Lower leg skin (tissue), 4 donors: ENCODE measurements around the gene IP6K1. TPM values are rescaled to one million over a fixed set of nuclear protein-coding genes. Genes with fewer than 3 reads are reported as not detected.

ENCODE experiments used
- DNase-seq, 2 donors: peaks; one replicate each; pipeline ENCODE4 v3.0.0-alpha.2; 2019; ENCODE audit warnings: low spot score in 2 of 2
- H3K4me3 ChIP-seq: fragments of 200-600 bp; sonication (generic); 2 replicates; pipeline ENCODE4 v1.5.1; 2017; ENCODE audit warnings: mild to moderate bottlenecking, low read depth; ENCODE audit not compliant: poor library complexity, severe bottlenecking
- POLR2A ChIP-seq, 2 donors: fragments of 450-650 bp; IDR thresholded peaks; one replicate each; pipeline ENCODE4 v1.6.1; 2016 to 2017; ENCODE audit warnings: antibody characterized with exemption in 2 of 2, mild to moderate bottlenecking in 1 of 2, moderate library complexity in 1 of 2
- WGBS, 2 donors: methylation state at CpG; one replicate each; pipeline ENCODE4 v1.1.5; 2018; 5-methylcytosine and 5-hydroxymethylcytosine counted together
- intact Hi-C: fragments of 100-400 bp; cut with DNase I; formaldehyde crosslinking; loops from one replicate; pipeline ENCODE4 v1.15.0; 2023; ENCODE audit warnings: low total_unique reads
- total RNA-seq, 4 donors: library from RNA; depleted of rRNA; stranded (reverse); fragments of >200 nt; gene quantifications; one replicate each; pipeline ENCODE4 v1.1.0, GENCODE V29; 2016
- TF ChIP-seq, protein P1 (sequence below), 3 donors: fragments of 450-650 bp; IDR thresholded peaks; one replicate each; pipeline ENCODE4 v1.5.1; 2016; ENCODE audit warnings: antibody characterized with exemption in 3 of 3, mild to moderate bottlenecking in 3 of 3, moderate library complexity in 2 of 3

The IP6K1 gene
- total RNA-seq, 4 donors from 2014 or later: 44.1 to 56.5 (median 51.6) TPM

DNA sequence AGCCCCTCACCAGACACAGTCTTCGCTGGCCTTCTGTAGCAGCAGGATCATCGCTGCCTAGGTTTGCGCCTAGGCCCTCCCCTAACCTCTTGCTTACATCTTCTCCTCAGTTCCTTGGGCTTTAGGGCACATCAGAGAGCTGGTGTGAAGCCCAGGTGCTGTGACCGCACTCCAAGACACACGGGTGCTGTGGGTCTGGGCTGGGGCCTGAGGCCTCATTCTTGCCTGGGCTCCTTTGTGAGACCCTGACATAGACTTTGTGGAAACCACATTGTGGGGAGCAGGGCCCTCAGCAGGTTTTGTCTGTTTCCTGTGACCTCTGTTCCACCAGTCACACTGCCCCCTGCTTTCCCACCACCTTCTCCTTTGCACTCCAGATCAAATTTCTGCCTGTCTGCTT, 74.9 kb downstream of the IP6K1 start:
- no peak for TF ChIP-seq POLR2A (IDR thresholded peaks at IDR 0.05)
- TF ChIP-seq, protein P1, sequence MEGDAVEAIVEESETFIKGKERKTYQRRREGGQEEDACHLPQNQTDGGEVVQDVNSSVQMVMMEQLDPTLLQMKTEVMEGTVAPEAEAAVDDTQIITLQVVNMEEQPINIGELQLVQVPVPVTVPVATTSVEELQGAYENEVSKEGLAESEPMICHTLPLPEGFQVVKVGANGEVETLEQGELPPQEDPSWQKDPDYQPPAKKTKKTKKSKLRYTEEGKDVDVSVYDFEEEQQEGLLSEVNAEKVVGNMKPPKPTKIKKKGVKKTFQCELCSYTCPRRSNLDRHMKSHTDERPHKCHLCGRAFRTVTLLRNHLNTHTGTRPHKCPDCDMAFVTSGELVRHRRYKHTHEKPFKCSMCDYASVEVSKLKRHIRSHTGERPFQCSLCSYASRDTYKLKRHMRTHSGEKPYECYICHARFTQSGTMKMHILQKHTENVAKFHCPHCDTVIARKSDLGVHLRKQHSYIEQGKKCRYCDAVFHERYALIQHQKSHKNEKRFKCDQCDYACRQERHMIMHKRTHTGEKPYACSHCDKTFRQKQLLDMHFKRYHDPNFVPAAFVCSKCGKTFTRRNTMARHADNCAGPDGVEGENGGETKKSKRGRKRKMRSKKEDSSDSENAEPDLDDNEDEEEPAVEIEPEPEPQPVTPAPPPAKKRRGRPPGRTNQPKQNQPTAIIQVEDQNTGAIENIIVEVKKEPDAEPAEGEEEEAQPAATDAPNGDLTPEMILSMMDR (IDR thresholded peaks at IDR 0.05): no peak
- WGBS, 2 donors: 86 to 87% methylated on average over 5 of the region's 5 CpGs
- H3K4me3 ChIP-seq: no peak overlapping the region
- intact Hi-C loops: no loop called here
- no peak for DNase-seq

DNA sequence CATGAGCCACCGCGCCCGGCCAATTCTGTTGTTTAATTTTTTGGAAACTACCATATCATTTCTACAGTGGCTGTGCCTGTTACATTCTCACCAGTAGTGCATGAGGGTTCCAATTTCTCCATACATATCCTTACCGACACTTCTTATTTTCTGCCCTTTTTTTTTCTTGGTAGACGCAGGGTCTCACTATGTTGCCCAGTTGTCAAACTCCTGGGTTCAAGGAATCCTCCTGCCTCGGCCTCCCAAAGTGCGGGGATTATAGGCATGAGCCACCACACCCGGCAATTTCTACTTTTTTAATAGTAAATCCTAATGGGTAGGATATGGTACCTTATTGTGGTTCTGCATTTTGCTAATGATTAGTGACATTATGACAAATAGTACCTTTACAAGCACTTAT, 76.5 kb downstream of the IP6K1 start:
- intact Hi-C loops: no loop called here
- no peak overlapping the region for H3K4me3 ChIP-seq
- 96 to 97% methylated on average over 8 of the region's 8 CpGs for WGBS, 2 donors
- no peak for TF ChIP-seq POLR2A (IDR thresholded peaks at IDR 0.05)
- no peak for DNase-seq

DNA sequence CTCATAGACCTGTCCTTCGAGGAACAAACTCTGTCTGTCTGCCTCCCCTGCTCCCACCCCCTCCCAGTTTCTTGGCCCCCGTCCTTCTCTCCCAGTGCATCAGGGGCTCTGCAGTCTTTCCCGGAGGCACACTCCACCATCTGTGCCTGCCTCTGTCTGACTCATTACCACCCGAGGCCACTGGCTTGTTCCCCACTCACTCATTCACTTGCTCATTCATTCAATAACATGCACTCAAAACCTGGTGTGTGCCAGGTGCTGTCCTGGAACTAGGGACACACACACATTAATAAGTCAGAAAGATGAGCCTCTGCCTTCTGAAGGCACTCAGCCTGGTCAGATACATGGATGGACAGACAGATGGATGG, 79.2 kb downstream of the IP6K1 start:
- WGBS, 2 donors: 31 to 43% methylated on average over 4 of the region's 4 CpGs
- H3K4me3 ChIP-seq: no peak overlapping the region
- TF ChIP-seq, protein P1 (IDR thresholded peaks at IDR 0.05): no peak
- TF ChIP-seq POLR2A (IDR thresholded peaks at IDR 0.05): no peak
- no peak for DNase-seq
- intact Hi-C loops: no loop called here

DNA sequence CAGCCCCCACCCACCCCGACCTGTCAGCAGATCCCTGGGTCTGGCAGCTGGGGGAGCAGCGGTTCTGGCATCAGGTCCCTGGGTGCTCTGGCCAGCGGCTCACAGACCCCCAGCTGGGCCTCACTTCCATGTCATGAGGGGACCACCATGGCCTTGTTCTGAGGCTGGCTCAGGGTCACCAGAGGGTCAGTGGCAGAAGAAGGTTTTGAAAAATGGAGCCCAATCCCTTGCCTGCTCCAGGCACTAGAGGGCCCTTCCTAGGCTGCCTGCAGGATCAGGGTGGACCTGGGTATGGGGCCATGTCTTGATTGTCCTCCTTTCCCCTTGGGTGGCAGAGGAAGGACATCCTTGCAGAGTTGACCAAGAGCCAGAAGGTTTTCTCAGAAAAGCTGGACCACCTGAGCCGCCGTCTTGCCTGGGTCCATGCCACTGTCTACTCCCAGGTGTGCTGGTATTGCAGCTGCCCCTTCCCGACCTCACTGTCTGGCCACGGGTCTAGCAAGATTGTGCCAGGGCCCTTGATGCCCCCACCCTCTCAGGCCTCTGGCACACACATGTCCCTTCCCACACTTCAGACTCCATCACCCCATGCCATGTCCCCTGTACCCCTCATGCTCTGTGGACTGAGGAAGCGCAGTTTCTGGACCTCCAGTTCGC, 79.8 kb downstream of the IP6K1 start:
- intact Hi-C loops: no loop called here
- no peak for DNase-seq
- 86 to 90% methylated on average over 9 of the region's 9 CpGs for WGBS, 2 donors
- H3K4me3 ChIP-seq: no peak overlapping the region
- TF ChIP-seq POLR2A (IDR thresholded peaks at IDR 0.05): no peak
- TF ChIP-seq, protein P1 (IDR thresholded peaks at IDR 0.05): no peak

DNA sequence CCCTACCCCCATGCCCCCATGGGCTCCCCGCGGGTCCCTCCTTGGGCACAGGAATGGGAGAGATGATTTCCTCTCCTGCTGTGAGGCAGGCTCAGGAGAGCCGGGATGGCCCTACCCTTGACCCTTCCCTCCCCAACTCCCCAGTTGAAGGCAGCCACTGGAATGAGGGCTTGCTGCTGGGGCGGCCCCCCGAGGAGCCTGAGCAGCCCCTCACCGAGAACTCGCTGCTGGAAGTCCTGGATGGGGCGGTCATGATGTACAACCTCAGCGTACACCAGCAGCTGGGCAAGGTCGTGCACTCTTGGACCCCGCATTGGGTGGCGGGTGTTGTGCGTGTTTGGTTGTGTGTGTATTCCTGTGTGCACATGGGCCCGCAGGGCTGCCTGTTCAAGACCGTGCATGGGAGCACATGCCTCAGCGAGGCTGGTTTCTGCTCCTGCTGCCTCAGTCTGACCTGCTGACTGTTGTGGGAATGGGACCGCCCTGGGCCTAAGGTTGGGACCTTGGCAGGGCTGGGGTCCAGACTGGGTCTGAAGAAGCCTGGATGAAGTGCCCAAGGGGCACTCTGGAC, 80.9 kb downstream of the IP6K1 start:
- TF ChIP-seq POLR2A (IDR thresholded peaks at IDR 0.05): no peak
- WGBS, 2 donors: 90 to 93% methylated on average over 16 to 17 of the region's 17 CpGs
- no peak overlapping the region for H3K4me3 ChIP-seq
- DNase-seq: no peak
- intact Hi-C loops: no loop called here

DNA sequence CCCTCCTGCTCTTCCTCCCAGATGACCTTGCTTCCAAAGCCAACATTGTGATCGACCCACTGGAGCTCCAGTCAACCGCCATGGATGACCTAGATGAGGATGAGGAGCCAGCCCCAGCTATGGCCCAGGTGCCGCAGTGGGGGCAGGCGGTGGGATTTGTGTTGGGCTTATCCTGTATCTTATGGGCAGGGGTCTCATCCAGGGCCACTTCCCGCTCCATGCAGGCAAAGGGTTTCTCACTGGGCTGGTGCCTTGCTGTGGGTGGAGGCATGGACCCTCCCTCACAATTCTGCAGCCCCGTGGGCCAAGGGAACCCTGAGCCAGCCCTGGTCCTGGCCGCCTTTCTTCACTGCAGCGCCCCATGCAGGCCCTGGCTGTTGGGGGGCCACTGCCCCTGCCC, 81.7 kb downstream of the IP6K1 start:
- intact Hi-C loops: loop anchor here (5.0 kb wide), 1 partner anchor 133 kb away; no protein-coding TSS in a partner anchor
- no peak overlapping the region for H3K4me3 ChIP-seq
- no peak for DNase-seq
- no peak for TF ChIP-seq POLR2A (IDR thresholded peaks at IDR 0.05)
- TF ChIP-seq, protein P1 (IDR thresholded peaks at IDR 0.05): no peak
- 91 to 95% methylated on average over 4 to 8 of the region's 8 CpGs for WGBS, 2 donors

DNA sequence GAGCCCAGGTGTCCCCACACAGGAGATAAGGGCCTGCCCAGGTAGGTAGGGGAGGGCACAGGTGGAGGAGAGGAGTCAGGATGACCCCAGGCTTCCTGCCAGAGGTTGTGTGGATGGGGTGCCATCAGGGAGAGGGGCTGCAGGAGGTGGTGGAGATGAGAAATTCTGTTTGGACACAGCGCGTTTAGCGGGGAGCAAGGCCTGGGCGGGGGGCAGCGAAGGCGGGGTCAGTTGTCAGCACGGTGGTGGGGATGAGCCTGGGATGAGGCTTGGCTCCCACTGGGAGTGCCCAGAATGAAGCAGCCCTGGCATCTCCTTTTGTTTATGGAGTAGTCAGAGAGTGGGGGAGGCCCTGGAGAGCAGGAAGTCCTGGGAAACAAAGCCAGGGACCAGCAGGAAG, 82.4 kb downstream of the IP6K1 start:
- intact Hi-C loops: loop anchor here (5.0 kb wide), 1 partner anchor 133 kb away; no protein-coding TSS in a partner anchor
- no peak overlapping the region for H3K4me3 ChIP-seq
- DNase-seq: no peak
- 92 to 95% methylated on average over 7 of the region's 7 CpGs for WGBS, 2 donors
- TF ChIP-seq, protein P1 (IDR thresholded peaks at IDR 0.05): no peak
- TF ChIP-seq POLR2A (IDR thresholded peaks at IDR 0.05): no peak
